Esophagus muscularis mucosa (tissue), 4 donors: ENCODE results near the gene EGF. TPM values are rescaled to one million over a fixed set of nuclear protein-coding genes. Genes with fewer than 3 reads are reported as not detected.
"Not testable (repeated sequence)": the region's sequence is repeated elsewhere in the genome, so short reads cannot be mapped to it uniquely, and the experiment has no call there.

Source experiments
- DNase-seq: peaks from one replicate; pipeline ENCODE4 v3.0.0-alpha.2; 2017; ENCODE audit errors: extremely low spot score
- H3K27ac ChIP-seq, 4 donors: fragments of 200-600 bp; sonication (generic); replicated peaks in 1 of 4; 1 replicate in 3 of 4; 2 replicates in 1 of 4; pipeline ENCODE4 v1.5.1; 2016 to 2019; ENCODE audit warnings: mild to moderate bottlenecking in 1 of 4
- H3K27me3 ChIP-seq, 4 donors: fragments of 200-600 bp; sonication (generic); one replicate each; pipeline versions ENCODE4 v1.5.1 to v1.6.0; 2016 to 2019
- H3K36me3 ChIP-seq, 4 donors: fragments of 200-600 bp; sonication (generic); one replicate each; pipeline ENCODE4 v1.5.1; 2016 to 2019
- H3K4me1 ChIP-seq, 4 donors: fragments of 200-600 bp; sonication (generic); one replicate each; pipeline ENCODE4 v1.5.1; 2016 to 2019
- H3K4me3 ChIP-seq, 4 donors: fragments of 200-600 bp; sonication (generic); 1 replicate in 2 of 4; 2 replicates in 2 of 4; pipeline ENCODE4 v1.5.1; 2016 to 2019; ENCODE audit warnings: mild to moderate bottlenecking in 4 of 4, moderate library complexity in 1 of 4
- H3K9me3 ChIP-seq, 4 donors: fragments of 200-600 bp; sonication (generic); 1 replicate in 3 of 4; 2 replicates in 1 of 4; pipeline ENCODE4 v1.5.1; 2016 to 2019
- EP300 ChIP-seq: sonication (generic); formaldehyde crosslinking; IDR thresholded peaks from one replicate; pipeline ENCODE4 v1.6.1; 2017; ENCODE audit warnings: antibody characterized with exemption
- POLR2A ChIP-seq: fragments of 450-650 bp; IDR thresholded peaks from one replicate; pipeline ENCODE4 v1.6.1; 2017; ENCODE audit warnings: antibody characterized with exemption, moderate library complexity, mild to moderate bottlenecking, low read depth
- POLR2AphosphoS5 ChIP-seq, 2 donors: sonication (generic); formaldehyde crosslinking; IDR thresholded peaks; one replicate each; pipeline ENCODE4 v1.6.1; 2017; ENCODE audit warnings: antibody characterized with exemption in 2 of 2
- WGBS: methylation state at CpG from one replicate; pipeline ENCODE4 v1.1.5; 2018; 5-methylcytosine and 5-hydroxymethylcytosine counted together
- intact Hi-C: fragments of 100-400 bp; cut with DNase I; formaldehyde crosslinking; loops from one replicate; pipeline ENCODE4 v1.15.1; 2023
- total RNA-seq, 4 donors: library from RNA; depleted of rRNA; stranded (reverse); fragments of >200 nt; gene quantifications; one replicate each; pipeline versions ENCODE4 v1.1.0 to v1.2.1, GENCODE V29; 2016
- TF ChIP-seq, protein P1 (sequence below), 3 experiments: fragments of 200-600 bp in 2 of 3; fragments of 450-650 bp in 1 of 3; sonication (generic) in 2 of 3; IDR thresholded peaks; one replicate each; pipeline ENCODE4 v1.5.1; 2017 to 2019; ENCODE audit warnings: antibody characterized with exemption in 3 of 3, mild to moderate bottlenecking in 2 of 3, moderate library complexity in 1 of 3

EGF gene
- total RNA-seq, 4 donors from 2014 or later: 0.75 to 3.6 (median 2.2) TPM

- no peak for DNase-seq
- no peak for TF ChIP-seq EP300
- TF ChIP-seq, protein P1, sequence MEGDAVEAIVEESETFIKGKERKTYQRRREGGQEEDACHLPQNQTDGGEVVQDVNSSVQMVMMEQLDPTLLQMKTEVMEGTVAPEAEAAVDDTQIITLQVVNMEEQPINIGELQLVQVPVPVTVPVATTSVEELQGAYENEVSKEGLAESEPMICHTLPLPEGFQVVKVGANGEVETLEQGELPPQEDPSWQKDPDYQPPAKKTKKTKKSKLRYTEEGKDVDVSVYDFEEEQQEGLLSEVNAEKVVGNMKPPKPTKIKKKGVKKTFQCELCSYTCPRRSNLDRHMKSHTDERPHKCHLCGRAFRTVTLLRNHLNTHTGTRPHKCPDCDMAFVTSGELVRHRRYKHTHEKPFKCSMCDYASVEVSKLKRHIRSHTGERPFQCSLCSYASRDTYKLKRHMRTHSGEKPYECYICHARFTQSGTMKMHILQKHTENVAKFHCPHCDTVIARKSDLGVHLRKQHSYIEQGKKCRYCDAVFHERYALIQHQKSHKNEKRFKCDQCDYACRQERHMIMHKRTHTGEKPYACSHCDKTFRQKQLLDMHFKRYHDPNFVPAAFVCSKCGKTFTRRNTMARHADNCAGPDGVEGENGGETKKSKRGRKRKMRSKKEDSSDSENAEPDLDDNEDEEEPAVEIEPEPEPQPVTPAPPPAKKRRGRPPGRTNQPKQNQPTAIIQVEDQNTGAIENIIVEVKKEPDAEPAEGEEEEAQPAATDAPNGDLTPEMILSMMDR (IDR thresholded peaks at IDR 0.05): no peak
- TF ChIP-seq POLR2AphosphoS5 (IDR thresholded peaks at IDR 0.05): no peak
- TF ChIP-seq POLR2A: no peak
- Histone ChIP-seq H3K4me3 (no peak overlapping the region), H3K4me1 (no peaks in the 10 kb centered on the region), H3K36me3 (no peaks in the 10 kb centered on the region), H3K27me3 (no peaks in the 10 kb centered on the region), H3K27ac (no peak overlapping the region), H3K9me3 (no peaks in the 10 kb centered on the region)
- intact Hi-C loops: no loop called here
- 56% methylated on average over 1 of the region's 1 CpG for WGBS
Observed at GRCh38 chr4:109946120-109946519, 33.4 kb downstream of the EGF start.

DNA sequence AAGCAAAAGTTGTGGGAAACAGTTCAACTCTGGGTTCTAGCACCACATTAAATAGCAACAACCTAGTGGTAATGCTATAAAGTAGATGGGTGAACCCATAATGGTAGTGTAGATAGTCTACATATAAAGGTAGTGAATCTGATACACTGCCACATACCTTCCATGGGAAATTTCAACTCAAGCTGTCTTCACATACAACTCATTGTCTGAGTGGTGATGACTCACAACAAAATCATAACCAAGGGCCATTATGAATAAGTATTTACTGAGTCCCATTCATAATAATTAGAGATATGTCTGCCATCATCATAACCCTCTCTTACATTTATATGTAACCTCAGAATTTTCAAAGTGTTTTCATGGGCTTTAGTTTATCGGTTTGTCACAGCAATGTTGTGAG, 34.8 kb downstream of the EGF start:
- no peak for DNase-seq
- Histone ChIP-seq H3K9me3 (no peaks in the 10 kb centered on the region), H3K27me3 (no peaks in the 10 kb centered on the region), H3K4me1 (no peaks in the 10 kb centered on the region), H3K4me3 (no peak overlapping the region), H3K36me3 (no peaks in the 10 kb centered on the region), H3K27ac (no peak overlapping the region)
- TF ChIP-seq EP300 (no peak), POLR2A (no peak)
- TF ChIP-seq, protein P1 (IDR thresholded peaks at IDR 0.05): no peak
- intact Hi-C loops: no loop called here
- 94% methylated on average over 1 of the region's 1 CpG for WGBS

- TF ChIP-seq POLR2AphosphoS5 (IDR thresholded peaks at IDR 0.05): no peak
- TF ChIP-seq, protein P1 (IDR thresholded peaks at IDR 0.05): no peak
- TF ChIP-seq POLR2A: no peak
- intact Hi-C loops: no loop called here
- 0% methylated on average over 1 of the region's 1 CpG for WGBS
- H3K27me3 ChIP-seq: no peaks in the 10 kb centered on the region
- H3K9me3 ChIP-seq: no peaks in the 10 kb centered on the region
- H3K4me1 ChIP-seq: no peaks in the 10 kb centered on the region
- no peak overlapping the region for H3K27ac ChIP-seq
- H3K36me3 ChIP-seq: no peaks in the 10 kb centered on the region
- H3K4me3 ChIP-seq: no peak overlapping the region
- DNase-seq: no peak
Observed at GRCh38 chr4:109947918-109948317, 35.2 kb downstream of the EGF start.

DNA sequence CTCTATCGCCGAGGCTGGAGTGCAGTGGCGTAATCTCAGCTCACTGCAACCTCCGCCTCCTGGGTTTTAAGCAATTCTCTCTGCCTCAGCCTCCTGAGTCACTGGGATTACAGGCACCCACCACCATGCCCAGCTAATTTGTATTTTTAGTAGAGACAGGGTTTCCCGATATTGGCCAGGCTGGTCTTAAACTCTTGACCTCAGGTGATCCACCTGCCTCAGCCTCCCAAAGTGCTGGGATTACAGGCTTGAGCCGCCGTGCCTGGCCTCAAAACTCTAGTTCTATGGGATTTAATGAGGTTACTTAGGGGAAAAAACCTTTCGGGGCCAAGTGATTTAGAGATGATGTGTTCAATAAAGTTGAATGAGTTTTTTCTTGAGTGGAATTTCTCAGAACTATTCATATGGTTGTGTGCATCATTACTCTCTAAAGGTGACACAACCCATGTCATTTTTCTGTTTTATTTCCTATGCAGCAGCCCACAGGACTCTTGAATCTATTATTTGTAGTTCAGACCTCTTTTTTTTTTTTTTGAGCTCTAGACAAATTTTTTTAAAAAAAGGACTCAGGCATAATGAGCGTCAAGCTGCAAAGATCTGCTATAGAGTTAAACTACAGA, 36.5 kb downstream of the EGF start:
- H3K27me3 ChIP-seq, intact Hi-C loops: not testable (repeated sequence)
- 93% methylated on average over 9 of the region's 9 CpGs for WGBS

DNA sequence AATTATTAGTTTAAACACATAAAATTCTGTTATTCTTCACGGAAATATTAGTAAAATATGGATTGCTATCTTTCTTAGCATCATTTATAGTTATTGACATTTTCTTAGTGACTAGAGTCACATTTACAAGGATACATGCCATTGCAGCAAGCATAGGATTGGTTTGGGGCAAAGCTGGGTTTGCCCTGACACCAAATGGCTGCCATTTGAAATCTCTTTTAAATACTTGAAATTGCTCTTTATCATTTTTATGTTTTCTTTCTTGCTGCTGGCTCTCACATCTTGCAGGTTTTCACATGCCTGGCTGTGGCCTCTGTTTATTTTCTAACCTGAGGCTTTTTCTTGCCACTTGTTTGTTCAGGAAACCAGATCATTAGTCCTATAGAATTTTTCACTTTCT, 39.9 kb downstream of the EGF start:
- Histone ChIP-seq H3K4me3 (no peak overlapping the region), H3K36me3 (no peaks in the 10 kb centered on the region), H3K27me3 (no peaks in the 10 kb centered on the region), H3K4me1 (no peaks in the 10 kb centered on the region), H3K9me3 (no peaks in the 10 kb centered on the region), H3K27ac (no peak overlapping the region)
- TF ChIP-seq EP300: no peak
- TF ChIP-seq POLR2A: no peak
- TF ChIP-seq, protein P1 (IDR thresholded peaks at IDR 0.05): no peak
- DNase-seq: no peak
- intact Hi-C loops: no loop called here
- 77% methylated on average over 1 of the region's 1 CpG for WGBS

More for the DNA sequence above, 36.5 kb downstream of the EGF start:
- H3K9me3 ChIP-seq, H3K27ac ChIP-seq, H3K4me1 ChIP-seq, H3K4me3 ChIP-seq, H3K36me3 ChIP-seq, DNase-seq: not testable (repeated sequence)
